Body of pancreas (tissue), 4 donors: ENCODE measurements around the gene LRP8.

Experiments used
- POLR2A ChIP-seq, 3 donors: fragments of 450-650 bp; IDR thresholded peaks; one replicate each; pipeline ENCODE4 v1.6.1; 2016; ENCODE audit warnings: antibody characterized with exemption in 3 of 3, mild to moderate bottlenecking in 2 of 3
- TF ChIP-seq, protein P1 (sequence below), 7 experiments: fragments of 450-650 bp in 4 of 7; fragments of 200-600 bp in 3 of 7; sonication (generic) in 3 of 7; IDR thresholded peaks; one replicate each; pipeline ENCODE4 v1.5.1; 2016 to 2019; ENCODE audit warnings: antibody characterized with exemption in 7 of 7

DNA sequence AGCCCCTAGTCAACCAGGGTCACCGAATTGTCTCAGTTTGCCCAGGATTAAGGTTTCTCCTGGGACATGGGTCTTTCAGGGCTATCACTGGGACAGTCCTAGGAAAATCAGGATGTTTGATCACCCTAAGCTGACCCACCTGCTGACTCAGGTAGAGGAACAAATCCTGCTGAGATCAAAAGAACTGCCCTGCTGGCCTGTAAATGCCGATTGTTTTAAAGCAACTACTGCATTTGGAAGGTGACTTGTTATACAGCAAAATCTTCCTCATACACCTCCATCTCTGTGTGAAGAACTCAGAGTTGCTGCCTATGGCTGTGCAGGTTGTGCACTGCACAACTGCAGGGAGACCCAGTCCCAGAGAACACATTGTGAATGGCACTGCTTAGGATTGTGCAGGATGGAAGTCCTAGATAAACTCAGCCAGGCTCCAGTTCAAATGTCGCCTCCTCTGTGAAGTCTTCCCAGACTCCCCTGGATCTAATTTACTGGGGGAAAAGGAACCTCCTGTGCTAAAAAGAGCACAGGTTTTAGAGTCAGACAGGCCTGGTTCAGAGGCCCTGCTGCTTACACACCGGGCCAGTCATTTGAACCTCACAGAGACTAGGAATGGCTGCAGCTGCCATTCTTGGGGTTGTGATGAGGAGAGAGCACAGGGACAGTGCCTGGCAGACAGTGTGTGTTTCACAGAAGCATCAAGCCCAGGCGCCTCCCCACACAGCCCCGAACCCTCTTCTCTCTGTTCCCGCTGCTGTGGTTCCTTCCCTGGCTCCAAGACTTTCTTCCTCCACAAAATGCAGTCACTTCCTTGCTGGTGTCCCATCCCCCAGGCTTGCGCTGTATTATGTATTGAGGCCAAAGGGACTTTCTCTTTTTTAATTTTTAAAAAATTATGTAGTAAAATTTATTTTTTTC, 23.2 kb upstream of the LRP8 start:
- no peak for TF ChIP-seq POLR2A (IDR thresholded peaks at IDR 0.05)
- TF ChIP-seq, protein P1, sequence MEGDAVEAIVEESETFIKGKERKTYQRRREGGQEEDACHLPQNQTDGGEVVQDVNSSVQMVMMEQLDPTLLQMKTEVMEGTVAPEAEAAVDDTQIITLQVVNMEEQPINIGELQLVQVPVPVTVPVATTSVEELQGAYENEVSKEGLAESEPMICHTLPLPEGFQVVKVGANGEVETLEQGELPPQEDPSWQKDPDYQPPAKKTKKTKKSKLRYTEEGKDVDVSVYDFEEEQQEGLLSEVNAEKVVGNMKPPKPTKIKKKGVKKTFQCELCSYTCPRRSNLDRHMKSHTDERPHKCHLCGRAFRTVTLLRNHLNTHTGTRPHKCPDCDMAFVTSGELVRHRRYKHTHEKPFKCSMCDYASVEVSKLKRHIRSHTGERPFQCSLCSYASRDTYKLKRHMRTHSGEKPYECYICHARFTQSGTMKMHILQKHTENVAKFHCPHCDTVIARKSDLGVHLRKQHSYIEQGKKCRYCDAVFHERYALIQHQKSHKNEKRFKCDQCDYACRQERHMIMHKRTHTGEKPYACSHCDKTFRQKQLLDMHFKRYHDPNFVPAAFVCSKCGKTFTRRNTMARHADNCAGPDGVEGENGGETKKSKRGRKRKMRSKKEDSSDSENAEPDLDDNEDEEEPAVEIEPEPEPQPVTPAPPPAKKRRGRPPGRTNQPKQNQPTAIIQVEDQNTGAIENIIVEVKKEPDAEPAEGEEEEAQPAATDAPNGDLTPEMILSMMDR (IDR thresholded peaks at IDR 0.05): no peak
